MCF 10A (cell line): ENCODE data around the gene TRPM3. TPM values are rescaled to one million over a fixed set of nuclear protein-coding genes. Genes with fewer than 3 reads are reported as not detected.

ENCODE experiments used
- BruUV-seq: library from RNA; stranded (reverse); fragments of 400-500 nt; replicated peaks from 2 replicates; lab custom pipeline; 2021; lab: Mats Ljungman, UMichigan
- CTCF ChIA-PET: fragments of 300-600 bp; sonication (Branson Sonifier 250); formaldehyde crosslinking; extraction: SDS; loops from one replicate; lab custom pipeline; 2021; ENCODE audit warnings: antibody characterized with exemption, inconsistent platforms; lab: Yijun Ruan, JAX
- POLR2A ChIA-PET: fragments of 300-600, 350-650 bp; sonication (Branson Sonifier 250); formaldehyde crosslinking; extraction: SDS; loops from one replicate; lab custom pipeline; 2020; ENCODE audit warnings: antibody characterized with exemption, inconsistent platforms; lab: Yijun Ruan, JAX
- DNase-seq: peaks from one replicate; pipeline ENCODE4 v3.0.0-alpha.2; 2018; ENCODE audit not compliant: unreplicated experiment
- H3K27ac Mint-ChIP-seq: one replicate; pipeline ENCODE4 v1.8.0; 2022; ENCODE audit warnings: mild to moderate bottlenecking, low read depth, mixed read lengths; ENCODE audit not compliant: unreplicated experiment
- H3K27me3 Mint-ChIP-seq: one replicate; pipeline ENCODE4 v1.8.0; 2022; ENCODE audit warnings: mixed read lengths; ENCODE audit not compliant: insufficient read depth, unreplicated experiment
- H3K36me3 Mint-ChIP-seq: one replicate; pipeline ENCODE4 v1.8.0; 2022; ENCODE audit warnings: mild to moderate bottlenecking, moderate library complexity, mixed read lengths; ENCODE audit not compliant: insufficient read depth, unreplicated experiment
- H3K4me1 Mint-ChIP-seq: one replicate; pipeline ENCODE4 v1.8.0; 2022; ENCODE audit warnings: mixed read lengths; ENCODE audit not compliant: insufficient read depth, unreplicated experiment
- H3K4me3 Mint-ChIP-seq: one replicate; pipeline ENCODE4 v1.8.0; 2022; ENCODE audit warnings: mild to moderate bottlenecking, moderate library complexity, mixed read lengths; ENCODE audit not compliant: unreplicated experiment
- H3K9me3 Mint-ChIP-seq: one replicate; pipeline ENCODE4 v1.8.0; 2022; ENCODE audit warnings: mixed read lengths; ENCODE audit not compliant: unreplicated experiment
- intact Hi-C: fragments of 100-400 bp; cut with micrococcal nuclease; formaldehyde crosslinking; loops from 2 replicates; pipeline ENCODE4 v1.14.1; 2022
- total RNA-seq: library from RNA; stranded (reverse); gene quantifications from 2 replicates; pipeline ENCODE4 v1.2.3, GENCODE V29; 2022
- TF ChIP-seq, protein P1 (sequence below): fragments of 200-600 bp; IDR thresholded peaks from one replicate; pipeline ENCODE4 v1.8.0; 2022; ENCODE audit warnings: antibody characterized with exemption, mild to moderate bottlenecking; ENCODE audit not compliant: unreplicated experiment

TRPM3 gene
- total RNA-seq, 1 experiment from 2014 or later, result 0.44 TPM

DNA sequence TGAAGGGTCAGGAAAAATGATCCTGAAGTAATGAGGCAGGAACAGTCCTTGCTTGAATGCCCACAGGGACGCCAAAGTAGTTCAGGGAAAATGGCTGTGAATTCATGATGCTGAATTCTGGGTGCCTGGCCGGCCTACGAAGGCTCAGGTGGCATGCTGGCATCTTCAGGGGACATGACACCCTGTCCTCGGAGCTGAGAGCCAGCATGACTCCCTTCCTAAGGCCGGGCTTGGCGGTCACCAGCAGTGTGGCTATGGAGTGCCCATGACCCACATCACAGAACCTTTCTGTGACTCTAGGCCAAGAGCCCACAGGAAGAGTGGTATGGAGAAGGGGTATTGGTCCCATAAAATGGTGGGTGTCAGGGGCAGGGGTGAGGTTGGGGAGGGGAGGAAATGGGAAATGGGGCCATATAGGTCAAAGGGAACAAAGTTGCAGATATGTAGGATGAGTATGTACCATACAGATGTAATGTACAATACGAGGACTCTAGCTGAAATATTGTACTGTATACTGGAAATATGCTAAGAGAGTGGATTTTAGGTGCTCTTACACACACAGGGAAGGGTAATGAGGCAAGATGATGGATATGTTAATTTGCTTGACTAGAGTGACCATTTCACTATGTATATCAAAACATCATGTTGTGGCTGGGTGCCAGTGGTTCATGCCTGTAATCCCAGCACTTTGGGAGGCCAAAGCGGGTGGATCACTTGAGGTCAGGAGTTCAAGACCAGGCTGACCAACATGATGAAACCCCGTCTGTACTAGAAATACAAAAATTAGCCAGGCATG is 504.2 kb downstream of the TRPM3 start:
- Mint-ChIP-seq H3K27me3 (no peaks in the 10 kb centered on the region), H3K4me1 (no peaks in the 10 kb centered on the region), H3K27ac (no peak overlapping the region), H3K9me3 (no peaks in the 10 kb centered on the region), H3K36me3 (no peaks in the 10 kb centered on the region), H3K4me3 (no peak overlapping the region)
- TF ChIP-seq, protein P1, sequence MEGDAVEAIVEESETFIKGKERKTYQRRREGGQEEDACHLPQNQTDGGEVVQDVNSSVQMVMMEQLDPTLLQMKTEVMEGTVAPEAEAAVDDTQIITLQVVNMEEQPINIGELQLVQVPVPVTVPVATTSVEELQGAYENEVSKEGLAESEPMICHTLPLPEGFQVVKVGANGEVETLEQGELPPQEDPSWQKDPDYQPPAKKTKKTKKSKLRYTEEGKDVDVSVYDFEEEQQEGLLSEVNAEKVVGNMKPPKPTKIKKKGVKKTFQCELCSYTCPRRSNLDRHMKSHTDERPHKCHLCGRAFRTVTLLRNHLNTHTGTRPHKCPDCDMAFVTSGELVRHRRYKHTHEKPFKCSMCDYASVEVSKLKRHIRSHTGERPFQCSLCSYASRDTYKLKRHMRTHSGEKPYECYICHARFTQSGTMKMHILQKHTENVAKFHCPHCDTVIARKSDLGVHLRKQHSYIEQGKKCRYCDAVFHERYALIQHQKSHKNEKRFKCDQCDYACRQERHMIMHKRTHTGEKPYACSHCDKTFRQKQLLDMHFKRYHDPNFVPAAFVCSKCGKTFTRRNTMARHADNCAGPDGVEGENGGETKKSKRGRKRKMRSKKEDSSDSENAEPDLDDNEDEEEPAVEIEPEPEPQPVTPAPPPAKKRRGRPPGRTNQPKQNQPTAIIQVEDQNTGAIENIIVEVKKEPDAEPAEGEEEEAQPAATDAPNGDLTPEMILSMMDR, result no peak
- ChIA-PET CTCF (interaction anchor here (0.9 kb wide), 1 partner anchor 15 kb away, joined by 3 read pairs; no protein-coding TSS in a partner anchor), POLR2A (interaction anchor here (0.6 kb wide), 1 partner anchor 279 kb away, joined by 3 read pairs; no protein-coding TSS in a partner anchor)
- no peak for DNase-seq
- intact Hi-C loops, result no loop called here
- no TSS peak for BruUV-seq

- intact Hi-C loops, result no loop called here
- TF ChIP-seq, protein P1, result no peak
- no TSS peak for BruUV-seq
- POLR2A ChIA-PET, result no interaction called here
- Mint-ChIP-seq H3K36me3 (no peaks in the 10 kb centered on the region), H3K27me3 (no peaks in the 10 kb centered on the region), H3K4me1 (no peaks in the 10 kb centered on the region), H3K4me3 (no peak overlapping the region), H3K27ac (no peak overlapping the region), H3K9me3 (no peaks in the 10 kb centered on the region)
- CTCF ChIA-PET, result interaction anchor here (0.5 to 1.0 kb wide), 4 partner anchors 112 to 499 kb away, joined by 3 to 5 read pairs (median 4); no protein-coding TSS in a partner anchor
- no peak for DNase-seq
Measured at GRCh38 chr9:70616228-70616990, 505.0 kb downstream of the TRPM3 start.

- Mint-ChIP-seq H3K9me3 (no peaks in the 10 kb centered on the region), H3K36me3 (no peaks in the 10 kb centered on the region), H3K4me1 (no peaks in the 10 kb centered on the region), H3K27ac (no peak overlapping the region), H3K4me3 (no peak overlapping the region), H3K27me3 (no peaks in the 10 kb centered on the region)
- intact Hi-C loops, result no loop called here
- DNase-seq, result no peak
- TF ChIP-seq, protein P1, result no peak
- POLR2A ChIA-PET, result interaction anchor here (0.6 kb wide), 1 partner anchor 1107 kb away, joined by 3 read pairs; no protein-coding TSS in a partner anchor
- CTCF ChIA-PET, result interaction anchor here (0.5 to 1.2 kb wide), 8 partner anchors 12 to 633 kb away, joined by 3 to 5 read pairs (median 3); no protein-coding TSS in a partner anchor
- BruUV-seq, result no TSS peak
Measured at GRCh38 chr9:70615464-70616138, 505.8 kb downstream of the TRPM3 start.
